Measurements from ENCODE around the gene MDH2. TPM values are rescaled to one million over a fixed set of nuclear protein-coding genes. Genes with fewer than 3 reads are reported as not detected.
"Not testable (repeated sequence)": the region's sequence is repeated elsewhere in the genome, so short reads cannot be mapped to it uniquely, and the experiment has no call there.

MDH2 gene
- total RNA-seq, 1 donor from 2014 or later: 639 TPM

- ATAC-seq (ENCODE audit: poor library complexity) (no peak), DNase-seq (no peak)
- intact Hi-C loops (cut with DNase I): no loop called here
These were observed 10.6 kb upstream of the MDH2 start for GRCh38 chr7:76037310-76037709.

DNA sequence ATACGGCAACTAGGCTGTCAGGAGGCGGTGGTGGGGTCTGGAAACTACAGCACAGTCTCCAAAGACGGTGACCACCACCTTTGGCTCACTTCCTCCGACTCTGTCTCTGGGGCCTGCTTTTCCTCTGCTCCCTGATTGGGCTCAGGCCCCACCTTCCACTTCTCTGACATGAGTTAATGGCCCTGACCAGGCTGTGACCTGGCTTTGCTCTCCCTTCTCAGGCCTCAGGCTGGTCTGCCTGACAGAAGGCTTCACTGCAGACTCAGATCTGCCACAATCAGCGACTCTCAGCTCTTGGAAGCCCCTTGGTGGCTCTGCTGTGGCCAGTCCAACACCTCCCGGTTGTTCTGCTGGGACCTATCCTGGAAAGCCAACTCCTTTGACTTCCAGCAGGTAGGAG is 7.8 kb upstream of the MDH2 start:
- ATAC-seq (ENCODE audit: poor library complexity) (no peak), DNase-seq (no peak)
- intact Hi-C loops (cut with DNase I): loop anchor here (10.0 kb wide), 1 partner anchor 85 kb away; no protein-coding TSS in a partner anchor

GRCh38 chr7:76044375-76044865 is 3.5 kb upstream of the MDH2 start:
- DNase-seq: no peak
- intact Hi-C loops (cut with DNase I): loop anchor here (10.0 kb wide), 1 partner anchor 80 kb away; no protein-coding TSS in a partner anchor
- ATAC-seq (ENCODE audit: poor library complexity): no peak

DNA sequence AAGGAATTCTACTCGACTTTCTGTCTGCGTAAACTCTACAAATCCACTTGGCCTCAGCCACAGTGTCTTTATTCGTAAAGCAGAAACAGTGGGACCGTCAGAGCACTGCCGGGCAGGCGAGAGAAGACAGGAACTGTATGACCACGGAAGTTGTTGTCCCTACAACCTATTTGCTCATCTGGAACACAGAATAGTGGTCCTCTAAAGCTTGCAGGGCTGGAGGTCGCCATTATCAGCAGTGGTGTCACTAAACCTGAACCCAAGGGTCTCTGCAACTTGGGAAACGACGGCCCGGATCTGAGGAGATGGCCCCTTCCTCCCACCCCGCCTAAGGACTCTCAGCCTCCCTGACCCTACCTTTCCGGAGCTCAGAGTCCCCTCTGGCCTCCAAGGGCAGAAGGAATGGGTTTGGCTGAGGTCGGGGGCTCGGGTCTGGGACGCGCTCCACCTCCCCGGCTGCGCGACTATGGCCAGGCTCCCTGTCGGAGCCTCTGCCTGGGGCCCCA is 548 bp upstream of the MDH2 start:
- peak; percentile 35 for ATAC-seq (ENCODE audit: poor library complexity)
- DNase-seq: no peak
- intact Hi-C loops (cut with DNase I): loop anchor here (10.0 kb wide), 1 partner anchor 77 kb away; no protein-coding TSS in a partner anchor

DNA sequence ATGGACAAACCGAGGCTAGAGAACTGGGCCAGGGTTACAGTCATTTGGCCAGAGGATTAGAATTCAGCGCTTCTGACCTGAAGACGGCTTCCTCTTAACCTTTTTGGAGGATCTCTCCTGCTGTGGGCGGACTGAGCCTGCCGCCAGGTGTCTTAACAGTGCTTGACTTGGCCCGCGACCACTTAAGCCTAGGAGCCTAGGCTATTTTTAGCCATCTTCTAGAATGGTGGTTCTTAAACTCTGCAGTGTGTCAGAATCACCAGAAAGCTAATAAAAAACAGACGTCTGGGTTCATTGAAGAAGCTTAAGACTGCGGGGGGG is 722 bp downstream of the MDH2 start:
- intact Hi-C loops (cut with DNase I): loop anchor here (10.0 kb wide), 1 partner anchor 76 kb away; no protein-coding TSS in a partner anchor
- ATAC-seq (ENCODE audit: poor library complexity) (peak; percentile 54), DNase-seq (no peak)

- ATAC-seq (ENCODE audit: poor library complexity) (no peak), DNase-seq (no peak)
- intact Hi-C loops (cut with DNase I): loop anchor here (10.0 kb wide), 1 partner anchor 76 kb away; no protein-coding TSS in a partner anchor
These were observed 1.4 kb downstream of the MDH2 start for GRCh38 chr7:76049295-76049694.

DNA sequence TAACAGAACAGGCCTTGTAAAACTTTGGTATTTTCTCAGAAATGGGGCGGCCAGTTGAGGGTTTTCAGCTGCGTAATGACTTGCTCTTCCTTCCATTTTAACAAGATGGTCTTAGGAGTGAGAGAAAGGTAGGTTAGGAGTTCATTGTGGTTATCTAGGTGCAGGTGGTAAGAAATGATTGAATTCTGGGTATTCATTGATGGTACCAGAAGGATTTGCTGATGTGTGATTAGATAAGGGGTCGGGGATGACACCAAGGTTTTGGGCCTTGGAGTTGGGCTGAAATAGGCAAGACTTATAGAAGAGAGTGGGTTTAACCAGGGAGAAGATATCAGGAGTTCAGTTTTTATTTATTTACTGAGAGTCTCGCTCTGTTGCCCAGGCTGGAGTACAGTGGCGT is 2.6 kb downstream of the MDH2 start:
- intact Hi-C loops (cut with DNase I): no loop called here
- ATAC-seq (ENCODE audit: poor library complexity): no peak
- no peak for DNase-seq

DNA sequence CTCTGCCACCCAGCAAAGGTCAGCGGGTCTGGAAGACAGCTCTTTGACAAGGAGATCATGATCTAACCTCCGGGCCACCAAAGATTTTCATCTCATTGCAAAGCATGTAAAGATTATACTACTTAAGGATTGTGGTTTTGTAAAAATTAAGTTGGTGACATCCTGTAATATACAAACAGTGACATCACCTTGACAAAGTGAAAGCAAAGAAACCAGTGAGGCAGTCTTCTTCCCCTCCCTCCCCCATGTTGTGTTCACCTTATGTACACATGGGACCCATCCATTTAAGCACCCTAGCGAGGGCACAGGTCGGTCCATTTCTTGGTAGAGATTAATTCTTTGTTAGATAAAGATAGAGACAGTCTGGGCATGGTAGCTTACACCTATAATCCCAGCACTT is 3.9 kb downstream of the MDH2 start:
- intact Hi-C loops (cut with DNase I): no loop called here
- DNase-seq (no peak), ATAC-seq (ENCODE audit: poor library complexity) (no peak)

GRCh38 chr7:76052681-76053080 is 4.8 kb downstream of the MDH2 start:
- DNase-seq; intact Hi-C loops (cut with DNase I); ATAC-seq (ENCODE audit: poor library complexity): not testable (repeated sequence)

GRCh38 chr7:76053461-76053860 is 5.6 kb downstream of the MDH2 start:
- DNase-seq (no peak), ATAC-seq (ENCODE audit: poor library complexity) (peak; percentile 14)
- intact Hi-C loops (cut with DNase I): no loop called here

DNA sequence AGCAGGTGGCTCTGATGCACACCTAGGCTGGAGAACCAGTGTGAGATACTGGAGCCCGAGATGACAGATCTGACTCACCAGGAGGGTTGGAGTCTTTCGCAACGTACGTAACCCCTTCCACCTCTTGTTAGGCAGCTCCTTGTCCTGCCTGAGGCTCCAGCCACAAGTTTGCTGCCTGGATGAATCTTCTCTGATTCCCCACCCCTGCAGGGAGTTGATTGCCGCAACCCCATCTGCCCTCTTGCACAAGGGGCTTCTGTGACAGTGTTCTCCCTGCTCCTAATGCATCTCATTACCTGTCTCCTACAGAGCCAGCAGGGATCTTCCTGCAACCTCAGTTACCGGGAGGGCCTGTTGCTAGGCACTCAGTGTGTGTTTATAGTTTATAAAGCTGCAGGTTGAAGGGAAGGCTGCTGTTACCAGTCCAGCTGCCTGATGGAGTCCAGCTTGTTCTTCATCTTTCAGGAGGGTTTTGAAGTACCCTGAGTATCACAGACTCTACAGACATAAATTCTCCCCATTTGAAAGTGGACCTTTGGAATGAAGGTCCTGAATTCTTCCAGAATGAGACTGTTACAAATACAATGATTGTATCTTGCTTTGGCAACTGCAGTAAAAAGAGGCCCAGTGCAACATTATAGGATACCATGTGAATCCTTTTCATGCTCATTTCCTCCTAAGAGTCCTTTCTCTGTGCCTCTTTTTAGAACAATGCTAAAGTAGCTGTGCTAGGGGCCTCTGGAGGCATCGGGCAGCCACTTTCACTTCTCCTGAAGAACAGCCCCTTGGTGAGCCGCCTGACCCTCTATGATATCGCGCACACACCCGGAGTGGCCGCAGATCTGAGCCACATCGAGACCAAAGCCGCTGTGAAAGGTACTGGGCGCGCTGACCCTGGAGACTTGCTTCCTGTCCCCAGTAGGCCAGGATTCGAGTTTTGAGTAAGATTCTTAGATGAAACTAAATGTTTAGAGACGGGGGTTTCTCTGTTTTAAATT is 6.5 kb downstream of the MDH2 start:
- intact Hi-C loops (cut with DNase I): no loop called here

GRCh38 chr7:76056241-76056640 is 8.3 kb downstream of the MDH2 start:
- intact Hi-C loops (cut with DNase I): no loop called here
- no peak for DNase-seq
- no peak for ATAC-seq (ENCODE audit: poor library complexity)

More for the DNA sequence above, 6.5 kb downstream of the MDH2 start:
- DNase-seq (no peak), ATAC-seq (ENCODE audit: poor library complexity) (peak; percentile 58)

DNA sequence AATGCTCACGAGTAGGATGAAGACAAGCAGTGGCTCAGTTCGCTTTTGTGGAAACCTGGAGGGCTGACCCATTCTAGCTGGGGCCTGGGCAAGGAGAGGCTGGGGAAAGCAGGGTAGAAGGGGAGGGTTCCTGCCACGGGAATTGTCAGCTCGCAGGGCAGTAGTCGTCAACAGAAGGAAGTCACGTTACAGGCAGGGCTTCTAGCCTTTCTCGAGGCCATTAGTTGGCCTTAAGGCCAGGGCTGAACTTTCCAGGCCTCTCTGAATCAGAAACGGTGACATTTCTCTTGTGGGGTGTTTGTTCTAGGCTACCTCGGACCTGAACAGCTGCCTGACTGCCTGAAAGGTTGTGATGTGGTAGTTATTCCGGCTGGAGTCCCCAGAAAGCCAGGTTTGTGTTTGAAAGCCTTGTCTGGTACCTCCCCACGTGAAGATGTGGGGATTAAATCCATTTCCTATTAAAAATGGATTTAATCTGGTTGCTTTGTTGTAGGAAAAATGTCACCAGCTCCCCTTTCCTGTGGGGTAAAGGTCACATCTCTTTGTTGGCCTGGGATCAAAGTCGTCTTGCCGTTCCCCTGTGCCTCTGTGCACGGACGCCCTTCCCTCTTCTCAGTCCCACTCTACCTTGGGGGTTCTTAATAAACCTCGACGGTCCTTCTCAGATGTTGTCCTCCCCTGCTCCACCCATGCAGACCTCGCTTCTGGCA is 9.4 kb downstream of the MDH2 start:
- intact Hi-C loops (cut with DNase I): no loop called here
- DNase-seq (no peak), ATAC-seq (ENCODE audit: poor library complexity) (no peak)

DNA sequence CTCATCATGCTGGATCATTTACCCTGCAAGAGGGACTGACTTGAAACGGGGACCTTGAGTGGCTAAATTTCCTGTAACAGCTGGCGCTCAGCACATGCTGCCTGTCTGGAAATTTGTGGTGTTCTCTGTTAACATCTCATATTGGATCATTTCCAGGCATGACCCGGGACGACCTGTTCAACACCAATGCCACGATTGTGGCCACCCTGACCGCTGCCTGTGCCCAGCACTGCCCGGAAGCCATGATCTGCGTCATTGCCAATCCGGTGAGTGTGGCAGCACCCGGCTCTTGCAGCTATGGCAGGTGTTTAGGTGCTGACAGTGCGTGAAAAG is 9.9 kb downstream of the MDH2 start:
- intact Hi-C loops (cut with DNase I): no loop called here
- ATAC-seq (ENCODE audit: poor library complexity): peak; percentile 16

DNA sequence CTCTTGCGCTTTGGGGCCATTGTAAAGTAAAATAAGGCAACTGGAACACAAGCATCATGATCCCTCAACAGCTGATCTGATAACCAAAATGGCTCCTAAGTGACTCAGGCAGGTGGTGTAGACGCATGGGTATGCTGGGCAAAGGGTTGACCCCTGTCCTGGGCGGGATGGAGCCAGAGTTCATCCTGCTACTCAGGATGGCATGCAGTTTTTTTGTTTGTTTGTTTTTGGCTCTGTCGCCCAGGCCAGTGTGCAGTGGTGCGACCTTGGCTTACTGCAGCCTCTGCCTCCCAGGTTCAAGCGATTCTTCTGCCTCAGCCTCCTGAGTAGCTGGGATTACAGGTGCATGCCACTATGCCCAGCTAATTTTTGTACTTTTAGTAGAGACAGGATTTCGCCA is 10.8 kb downstream of the MDH2 start:
- ATAC-seq (ENCODE audit: poor library complexity); intact Hi-C loops (cut with DNase I); DNase-seq: not testable (repeated sequence)

More for the DNA sequence above, 9.9 kb downstream of the MDH2 start:
- DNase-seq: no peak

GRCh38 chr7:76060842-76061241 is 12.9 kb downstream of the MDH2 start:
- intact Hi-C loops (cut with DNase I): no loop called here
- DNase-seq (peak; percentile 89), ATAC-seq (ENCODE audit: poor library complexity) (peak; percentile 81)

GRCh38 chr7:76062254-76062653 is 14.3 kb downstream of the MDH2 start:
- ATAC-seq (ENCODE audit: poor library complexity) (no peak), DNase-seq (no peak)
- intact Hi-C loops (cut with DNase I): no loop called here

GRCh38 chr7:76063114-76063513 is 15.2 kb downstream of the MDH2 start:
- intact Hi-C loops (cut with DNase I): no loop called here
- ATAC-seq (ENCODE audit: poor library complexity) (no peak), DNase-seq (no peak)

GRCh38 chr7:76063525-76063924 is 15.6 kb downstream of the MDH2 start:
- DNase-seq: peak; percentile 81
- ATAC-seq (ENCODE audit: poor library complexity): peak; percentile 50
- intact Hi-C loops (cut with DNase I): no loop called here

All from Right ventricle myocardium superior (tissue), 1 donor.